ENCODE measurements around the gene KRTAP12-4.
"Not testable (repeated sequence)": the region's sequence is repeated elsewhere in the genome, so short reads cannot be mapped to it uniquely, and the experiment has no call there.

KRTAP12-4 gene

GRCh38 chr21:44653656-44654575, 543 bp downstream of the KRTAP12-4 start:
- DNase-seq (ENCODE audit: low spot score): no peak

- no peak for DNase-seq (ENCODE audit: low spot score)
Observed at GRCh38 chr21:44653123-44653522, 1.3 kb downstream of the KRTAP12-4 start.

GRCh38 chr21:44650973-44651675, 3.3 kb downstream of the KRTAP12-4 start:
- no peak for DNase-seq (ENCODE audit: low spot score)

- no peak for DNase-seq (ENCODE audit: low spot score)
Observed at GRCh38 chr21:44650265-44650972, 4.0 kb downstream of the KRTAP12-4 start.

GRCh38 chr21:44649521-44650100, 4.8 kb downstream of the KRTAP12-4 start:
- no peak for DNase-seq (ENCODE audit: low spot score)

- DNase-seq (ENCODE audit: low spot score): no peak
Observed at GRCh38 chr21:44648557-44649311, 5.7 kb downstream of the KRTAP12-4 start.

GRCh38 chr21:44647222-44647552, 7.3 kb downstream of the KRTAP12-4 start:
- DNase-seq (ENCODE audit: low spot score): no peak

- not testable (repeated sequence) for DNase-seq (ENCODE audit: low spot score)
Observed at GRCh38 chr21:44646366-44647221, 7.9 kb downstream of the KRTAP12-4 start, which contains the start of gene KRTAP10-11. TSS of gene KRTAP10-11 (plus strand) at chr21:44646414. CDS start at chr21:44646459, 45 bp downstream.

GRCh38 chr21:44644878-44645277, 9.6 kb downstream of the KRTAP12-4 start:
- no peak for DNase-seq (ENCODE audit: low spot score)

- no peak for DNase-seq (ENCODE audit: low spot score)
Observed at GRCh38 chr21:44643741-44644310, 10.6 kb downstream of the KRTAP12-4 start.

GRCh38 chr21:44640761-44641160, 13.7 kb downstream of the KRTAP12-4 start:
- no peak for DNase-seq (ENCODE audit: low spot score)

GRCh38 chr21:44639331-44639655, 15.2 kb downstream of the KRTAP12-4 start:
- DNase-seq (ENCODE audit: low spot score): no peak

GRCh38 chr21:44638506-44639330, 15.7 kb downstream of the KRTAP12-4 start:
- DNase-seq (ENCODE audit: low spot score): not testable (repeated sequence)

- DNase-seq (ENCODE audit: low spot score): not testable (repeated sequence)
Observed at GRCh38 chr21:44637851-44638348, 16.6 kb downstream of the KRTAP12-4 start.

- DNase-seq (ENCODE audit: low spot score): no peak
Observed at GRCh38 chr21:44637018-44637850, 17.2 kb downstream of the KRTAP12-4 start, which contains the start of gene KRTAP10-10. TSS of gene KRTAP10-10 (plus strand) at chr21:44637356. CDS start at chr21:44637418, 62 bp downstream.

- no peak for DNase-seq (ENCODE audit: low spot score)
Observed at GRCh38 chr21:44636209-44637017, 18.0 kb downstream of the KRTAP12-4 start.

GRCh38 chr21:44632067-44632466, 22.4 kb downstream of the KRTAP12-4 start:
- no peak for DNase-seq (ENCODE audit: low spot score)

Measured in left forelimb (tissue), 1 donor.